GM23248 (cell line): Measurements from ENCODE around the gene LRIG2.

Experiments
- EZH2 ChIP-seq: fragments of 200-600 bp; sonication (generic); IDR thresholded peaks from 2 replicates; pipeline ENCODE4 v1.6.1; 2018; ENCODE audit warnings: antibody characterized with exemption, mild to moderate bottlenecking; ENCODE audit not compliant: insufficient read depth, poor library complexity, severe bottlenecking
- EZH2phosphoT487 ChIP-seq: fragments of 200-600 bp; sonication (generic); IDR thresholded peaks from 2 replicates; pipeline ENCODE4 v1.6.1; 2018; ENCODE audit warnings: antibody characterized with exemption, moderate library complexity, mild to moderate bottlenecking, low read depth; ENCODE audit not compliant: insufficient read depth

GRCh38 chr1:113129529-113130185, 56.7 kb downstream of the LRIG2 start:
- TF ChIP-seq EZH2phosphoT487 (no peak), EZH2 (no peak)
